GM10266 (cell line): ENCODE data around the gene IGDCC3.

Experiments used
- DNase-seq: peaks from one replicate; pipeline ENCODE4 v3.0.0; 2012; ENCODE audit errors: extremely low spot score
- CTCF ChIP-seq: IDR thresholded peaks from 2 replicates; pipeline ENCODE4 v1.5.1; 2012; ENCODE audit warnings: mild to moderate bottlenecking, low read depth; ENCODE audit not compliant: control insufficient read depth, insufficient read depth; ENCODE audit errors: missing control alignments

IGDCC3 gene

DNA sequence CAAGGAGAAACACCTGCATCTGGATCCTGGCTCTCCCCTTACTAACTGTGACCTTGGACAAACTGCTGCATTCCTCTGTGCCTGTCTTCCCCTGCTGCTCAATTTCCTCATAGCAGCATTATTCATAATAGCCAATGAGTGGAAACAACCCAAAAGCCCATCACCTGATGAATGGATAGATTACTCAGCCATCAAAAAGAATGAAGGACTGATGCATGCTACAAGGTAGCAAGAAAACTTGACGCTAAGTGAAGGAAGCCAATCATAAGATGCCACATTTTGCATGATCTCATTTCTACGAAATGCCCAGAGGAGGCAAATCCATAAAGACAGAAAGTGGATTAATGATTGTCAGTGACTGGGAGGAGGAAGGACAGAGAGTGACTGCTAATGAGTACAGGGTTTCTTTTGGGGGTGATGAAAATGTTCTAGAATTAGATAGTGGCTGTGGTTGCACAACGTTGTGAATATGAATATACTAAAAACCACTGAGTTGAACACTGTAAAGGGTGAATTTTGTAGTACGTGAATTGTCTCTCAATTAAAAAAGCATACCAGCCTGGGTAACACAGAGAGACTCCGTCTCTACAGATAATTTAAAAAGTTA, 33.8 kb upstream of the IGDCC3 start:
- no peak for DNase-seq

DNA sequence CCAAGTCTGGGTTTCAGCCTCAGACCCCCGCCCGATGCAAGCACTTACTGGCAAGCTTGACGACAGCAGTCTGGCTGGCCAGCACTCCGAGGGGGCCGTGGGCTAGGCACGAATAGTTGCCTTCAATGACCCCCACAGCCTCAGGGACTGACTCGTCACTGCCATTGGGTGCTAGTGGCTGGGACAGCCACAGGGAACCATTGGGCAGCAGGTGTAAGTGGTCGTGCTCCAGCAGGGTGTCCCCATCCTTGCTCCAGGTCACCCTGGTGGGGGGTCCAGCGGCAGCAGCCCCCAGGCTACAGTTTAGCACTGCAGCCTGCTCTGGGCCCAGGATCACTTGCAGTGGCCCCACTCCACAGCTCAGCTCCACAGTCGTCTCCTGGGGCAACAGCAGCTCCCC, 33.2 kb upstream of the IGDCC3 start:
- DNase-seq = no peak
- no peak for TF ChIP-seq CTCF

More for the DNA sequence above, 33.8 kb upstream of the IGDCC3 start:
- TF ChIP-seq CTCF = no peak

DNA sequence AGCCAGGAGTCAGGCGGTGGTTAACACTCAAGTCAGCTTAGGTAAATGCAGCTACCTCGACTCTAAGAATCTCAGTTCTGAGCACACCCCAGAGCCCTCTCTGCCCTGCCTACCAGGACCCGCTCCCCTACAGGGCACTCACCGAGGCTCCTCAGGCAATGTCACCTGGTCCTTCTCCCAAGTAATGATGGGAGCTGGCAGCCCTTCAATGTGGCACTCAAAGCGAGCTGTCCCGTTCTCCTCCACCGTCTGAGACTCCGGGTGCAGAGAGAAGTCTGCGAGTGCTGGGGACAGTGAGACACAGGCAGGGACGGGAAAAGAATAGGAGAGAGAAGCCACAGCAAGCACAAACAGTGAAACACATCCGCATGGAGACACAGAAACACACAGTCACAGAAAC, 32.2 kb upstream of the IGDCC3 start:
- no peak for TF ChIP-seq CTCF

DNA sequence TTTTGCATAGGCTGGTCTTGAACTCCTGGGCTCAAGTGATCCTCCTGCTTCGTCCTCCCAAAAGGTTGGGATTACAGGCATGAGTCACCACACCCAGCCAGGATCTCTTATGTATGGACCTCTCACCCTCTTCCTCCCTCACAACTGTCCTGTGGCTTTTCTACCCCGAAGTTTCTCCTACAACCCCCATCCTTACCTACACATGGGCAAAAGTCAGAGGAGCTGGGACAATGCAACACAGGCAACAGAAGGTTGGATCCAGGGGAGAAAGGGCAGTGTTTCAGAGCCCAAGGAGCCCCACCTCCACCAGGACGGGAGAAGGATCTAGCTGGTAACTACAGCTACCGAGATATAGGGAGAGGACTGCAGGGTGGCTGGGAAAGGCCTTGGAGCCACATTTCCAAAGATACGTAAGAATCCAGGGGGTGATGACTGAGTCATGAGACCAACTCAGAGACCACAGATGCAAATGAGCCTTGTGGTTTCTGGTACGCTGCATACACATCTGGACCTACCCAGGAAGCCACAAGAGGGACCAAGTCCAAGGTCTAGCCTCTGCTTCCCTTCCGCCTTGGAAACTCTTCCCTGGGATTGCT, 31.3 kb upstream of the IGDCC3 start:
- no peak for TF ChIP-seq CTCF
- no peak for DNase-seq

More for the DNA sequence above, 32.2 kb upstream of the IGDCC3 start:
- DNase-seq = no peak

- TF ChIP-seq CTCF = no peak
- DNase-seq = no peak
Measured at GRCh38 chr15:65408324-65409035, 30.7 kb upstream of the IGDCC3 start.

GRCh38 chr15:65406424-65407000, 28.7 kb upstream of the IGDCC3 start:
- DNase-seq = no peak
- no peak for TF ChIP-seq CTCF
